Measurements from ENCODE around the gene NGEF. TPM values are rescaled to one million over a fixed set of nuclear protein-coding genes. Genes with fewer than 3 reads are reported as not detected.

NGEF gene
- total RNA-seq, 4 donors from 2014 or later: 46.1 to 105 (median 68.8) TPM

DNA sequence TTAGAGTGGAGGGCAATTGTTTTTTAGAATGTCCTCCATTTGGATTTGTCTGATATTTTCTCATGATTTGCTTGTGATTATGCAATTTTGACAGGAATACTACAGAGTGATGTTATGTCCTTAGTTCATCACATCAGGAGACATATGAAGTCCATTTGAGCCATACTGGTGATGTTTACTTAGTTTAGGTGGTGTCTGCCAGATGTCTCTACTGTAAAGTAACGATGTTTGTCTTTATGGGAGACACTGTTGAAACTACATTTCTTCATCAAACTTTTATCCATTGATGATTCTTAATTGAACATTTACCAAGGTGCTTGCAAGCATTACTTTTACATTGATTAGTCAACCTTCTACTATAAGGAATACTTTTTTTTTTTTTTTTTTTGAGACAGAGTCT is 147.9 kb downstream of the NGEF start:
- intact Hi-C loops (cut with DNase I; ENCODE audit: low total_unique reads) (no loop called here), in situ Hi-C loops (cut with MboI; ENCODE audit: low pct_ligation_motif_present in 1 of 4, low pct_unique_long_range_greater_than_20kb in 1 of 4, low sequenced_read_pairs in 3 of 4) (loop anchor here in 3 of 4 donors (25.0 kb wide), 2 partner anchors 172 to 397 kb away; partner anchors contain the start of genes ATG16L1 (in 3 of the 3) and NEU2 (in 1 of the 3))

DNA sequence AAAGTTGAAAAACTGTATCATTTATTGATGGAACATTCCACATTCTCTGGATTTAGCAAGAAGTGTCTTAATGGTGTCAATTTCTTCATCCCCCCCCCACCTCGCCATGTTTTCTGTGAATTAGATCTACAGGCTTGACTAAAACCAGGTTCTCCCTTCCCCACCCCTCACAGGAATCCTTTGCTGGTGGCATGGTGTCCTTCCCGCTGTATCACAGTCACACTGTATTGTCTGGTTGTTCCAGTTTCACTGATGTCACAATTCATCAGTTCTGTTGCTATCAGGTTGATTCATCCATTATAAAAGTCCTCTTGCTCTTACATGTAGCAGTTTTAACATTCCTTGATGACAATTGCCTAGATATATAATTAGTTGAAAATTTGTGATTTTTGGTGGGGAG is 149.1 kb downstream of the NGEF start:
- H3K9me3 ChIP-seq: no peaks in the 10 kb centered on the region
- no peak overlapping the region for H3K4me3 ChIP-seq
- DNase-seq: no peak
- no peaks in the 10 kb centered on the region for H3K27me3 ChIP-seq
- H3K27ac ChIP-seq: no peak overlapping the region
- in situ Hi-C loops (cut with MboI; ENCODE audit: low pct_ligation_motif_present in 1 of 4, low pct_unique_long_range_greater_than_20kb in 1 of 4, low sequenced_read_pairs in 3 of 4) (loop anchor here in 3 of 4 donors (25.0 kb wide), 2 partner anchors 173 to 398 kb away; partner anchors contain the start of genes ATG16L1 (in 3 of the 3) and NEU2 (in 1 of the 3)), intact Hi-C loops (cut with DNase I; ENCODE audit: low total_unique reads) (no loop called here)
- TF ChIP-seq POLR2AphosphoS5 (IDR thresholded peaks at IDR 0.05) (no peak), EP300 (IDR thresholded peaks at IDR 0.05; ENCODE audit: low read depth) (no peak), CTCF (IDR thresholded peaks at IDR 0.05) (no peak), POLR2A (IDR thresholded peaks at IDR 0.05) (no peak)
- H3K36me3 ChIP-seq: peaks cover 0 to under 1% (median 0%) of the 10 kb centered on the region in 4 donors
- 95 to 100% methylated on average over 2 of the region's 2 CpGs for WGBS, 2 donors (ENCODE audit: low coverage in 1 of 2)
- H3K4me1 ChIP-seq: peaks cover 0 to 10% (median 6%) of the 10 kb centered on the region in 4 donors

More for the DNA sequence above, 147.9 kb downstream of the NGEF start:
- Histone ChIP-seq H3K27me3 (no peaks in the 10 kb centered on the region), H3K4me3 (no peak overlapping the region), H3K27ac (peak overlapping the region in 1 of 4 donors; percentile 5), H3K9me3 (no peaks in the 10 kb centered on the region), H3K4me1 (peaks cover 0 to 10% (median 6%) of the 10 kb centered on the region in 4 donors), H3K36me3 (no peaks in the 10 kb centered on the region)
- no peak for DNase-seq
- 42 to 66% methylated on average over 1 of the region's 1 CpG for WGBS, 2 donors (ENCODE audit: low coverage in 1 of 2)
- no peak for TF ChIP-seq EP300 (IDR thresholded peaks at IDR 0.05; ENCODE audit: low read depth)
- TF ChIP-seq CTCF (IDR thresholded peaks at IDR 0.05): no peak
- TF ChIP-seq POLR2AphosphoS5 (IDR thresholded peaks at IDR 0.05): no peak
- TF ChIP-seq POLR2A (IDR thresholded peaks at IDR 0.05): no peak

GRCh38 chr2:232861353-232861752 is 151.7 kb downstream of the NGEF start:
- no peak for DNase-seq
- Histone ChIP-seq H3K36me3 (peaks cover 0 to 26% (median 12%) of the 10 kb centered on the region in 4 donors), H3K4me1 (peaks cover 0 to 17% (median 8%) of the 10 kb centered on the region in 4 donors), H3K27ac (no peak overlapping the region), H3K27me3 (no peaks in the 10 kb centered on the region), H3K9me3 (no peaks in the 10 kb centered on the region), H3K4me3 (no peak overlapping the region)
- WGBS, 2 donors (ENCODE audit: low coverage in 1 of 2): 99 to 100% methylated on average over 1 to 5 of the region's 5 CpGs
- in situ Hi-C loops (cut with MboI; ENCODE audit: low pct_ligation_motif_present in 1 of 4, low pct_unique_long_range_greater_than_20kb in 1 of 4, low sequenced_read_pairs in 3 of 4) (loop anchor here in 3 of 4 donors (25.0 kb wide), 2 partner anchors 176 to 401 kb away; partner anchors contain the start of genes ATG16L1 (in 3 of the 3) and NEU2 (in 1 of the 3)), intact Hi-C loops (cut with DNase I; ENCODE audit: low total_unique reads) (no loop called here)
- TF ChIP-seq CTCF (IDR thresholded peaks at IDR 0.05) (no peak), POLR2AphosphoS5 (IDR thresholded peaks at IDR 0.05) (no peak), POLR2A (IDR thresholded peaks at IDR 0.05) (no peak), EP300 (IDR thresholded peaks at IDR 0.05; ENCODE audit: low read depth) (no peak)

DNA sequence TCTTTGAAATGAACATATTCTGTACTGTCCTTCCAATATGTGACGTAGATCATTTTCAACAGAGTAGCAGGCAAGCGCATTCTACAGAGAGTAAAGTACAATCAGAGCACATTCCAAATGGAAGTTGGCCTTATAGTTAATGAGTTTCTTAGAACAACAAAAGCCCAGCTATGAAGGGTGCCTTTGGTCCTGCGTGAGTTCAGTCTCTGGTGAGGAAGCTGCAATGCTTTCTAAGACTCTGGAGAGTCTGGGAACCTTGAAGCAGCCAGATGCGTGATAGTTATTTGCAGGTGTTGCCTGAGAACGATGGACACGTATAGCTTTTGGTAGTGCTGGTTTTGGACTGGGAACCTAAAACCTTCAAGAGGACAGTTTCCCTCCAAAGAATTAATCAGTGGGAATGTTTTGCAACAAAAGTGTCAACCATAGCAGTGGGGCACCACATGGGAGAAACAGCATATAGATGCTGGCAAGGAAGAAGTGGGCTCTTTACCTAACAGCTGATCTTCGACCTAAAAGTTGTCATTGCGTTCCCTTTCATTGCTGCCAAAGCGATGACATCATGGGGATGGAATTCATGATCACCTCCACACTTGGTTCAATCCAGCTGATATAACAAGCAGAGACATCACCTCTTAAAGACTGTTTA is 152.3 kb downstream of the NGEF start:
- H3K4me1 ChIP-seq: peaks cover 0 to 11% (median 4%) of the 10 kb centered on the region in 4 donors
- no peak for TF ChIP-seq CTCF (IDR thresholded peaks at IDR 0.05)
- TF ChIP-seq POLR2AphosphoS5 (IDR thresholded peaks at IDR 0.05): no peak
- no peak for TF ChIP-seq POLR2A (IDR thresholded peaks at IDR 0.05)
- no peak for TF ChIP-seq EP300 (IDR thresholded peaks at IDR 0.05; ENCODE audit: low read depth)
- intact Hi-C loops (cut with DNase I; ENCODE audit: low total_unique reads) (no loop called here), in situ Hi-C loops (cut with MboI; ENCODE audit: low pct_ligation_motif_present in 1 of 4, low pct_unique_long_range_greater_than_20kb in 1 of 4, low sequenced_read_pairs in 3 of 4) (loop anchor here in 3 of 4 donors (25.0 kb wide), 2 partner anchors 177 to 402 kb away; partner anchors contain the start of genes ATG16L1 (in 3 of the 3) and NEU2 (in 1 of the 3))
- whole genome bisulfite sequencing, 2 donors (ENCODE audit: low coverage in 1 of 2): 94 to 97% methylated on average over 5 to 9 of the region's 9 CpGs
- H3K27me3 ChIP-seq: no peaks in the 10 kb centered on the region
- no peak overlapping the region for H3K27ac ChIP-seq
- no peak for DNase-seq
- H3K9me3 ChIP-seq: no peaks in the 10 kb centered on the region
- H3K4me3 ChIP-seq: no peak overlapping the region
- H3K36me3 ChIP-seq: peaks cover 0 to 32% (median 13%) of the 10 kb centered on the region in 4 donors

All from transverse colon (tissue), 4 donors.